GM19043 (cell line): ENCODE measurements around the gene FOXD4L6.
"Not testable (repeated sequence)": the region's sequence is repeated elsewhere in the genome, so short reads cannot be mapped to it uniquely, and the experiment has no call there.

Source experiments
- ATAC-seq: cut with Tn5 transposase; IDR thresholded peaks from one replicate; pipeline ENCODE4 v1.9.1; 2021; ENCODE audit warnings: low read depth; ENCODE audit not compliant: unreplicated experiment

Gene FOXD4L6

DNA sequence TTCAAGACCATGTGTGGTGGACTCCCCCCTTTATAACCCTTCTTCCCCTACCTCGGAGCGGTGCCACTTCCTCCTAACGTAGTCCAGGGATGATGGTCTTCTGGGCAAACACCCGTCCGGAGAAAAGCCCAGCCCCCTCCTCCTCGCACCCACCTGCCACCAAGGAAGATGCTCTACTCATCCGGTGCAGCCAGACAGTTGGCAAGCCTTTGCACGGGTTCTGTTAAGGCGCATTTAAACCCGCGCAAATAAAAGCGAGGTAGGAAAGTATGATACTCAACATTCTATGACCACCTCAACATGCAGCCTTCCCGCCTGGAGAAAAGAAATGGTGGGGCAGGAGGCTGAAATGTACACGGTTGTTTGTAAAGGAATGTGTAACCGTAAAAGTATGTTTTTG is at the start of gene FOXD4L6:
Gene FOXD4L6 (minus strand): TSS at position 101 of the 400 bp plus-strand sequence. CDS start 298 bp downstream, outside the sequence.
- not testable (repeated sequence) for ATAC-seq

DNA sequence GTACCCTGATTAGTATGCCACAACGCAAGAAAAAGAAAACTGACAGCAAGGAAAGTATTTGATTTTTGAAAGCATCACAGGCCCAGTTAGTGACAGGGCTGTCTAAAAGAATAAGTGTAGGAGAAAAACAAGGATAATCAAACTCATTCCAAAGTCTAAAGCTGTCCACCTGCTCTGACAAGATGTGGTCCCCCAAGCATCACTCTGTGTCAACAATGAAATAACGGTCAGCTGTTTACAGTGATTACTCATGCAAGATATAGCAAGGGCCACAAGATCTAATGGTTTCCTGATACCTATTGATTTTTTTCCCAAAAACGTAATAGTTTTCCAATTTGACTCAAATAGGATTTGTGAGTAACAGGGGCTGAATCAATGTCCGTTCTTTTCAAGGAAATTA is 46.5 kb upstream of the FOXD4L6 start:
- not testable (repeated sequence) for ATAC-seq

DNA sequence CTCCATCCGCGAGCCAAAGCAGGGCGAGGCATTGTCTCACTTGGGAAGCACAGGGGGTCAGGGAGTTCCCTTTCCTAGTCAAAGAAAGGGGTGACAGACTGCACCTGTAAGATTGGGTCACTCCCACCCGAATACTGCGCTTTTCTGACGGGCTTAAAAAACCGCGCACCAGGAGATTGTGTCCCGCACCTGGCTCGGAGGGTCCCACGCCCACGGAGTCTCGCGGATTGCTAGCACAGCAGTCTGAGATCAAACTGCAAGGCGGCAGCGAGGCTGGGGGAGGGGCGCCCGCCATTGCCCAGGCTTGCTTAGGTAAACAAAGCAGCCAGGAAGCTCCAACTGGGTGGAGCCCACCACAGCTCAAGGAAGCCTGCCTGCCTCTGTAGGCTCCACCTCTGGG is 21.6 kb upstream of the FOXD4L6 start:
- ATAC-seq, result not testable (repeated sequence)

DNA sequence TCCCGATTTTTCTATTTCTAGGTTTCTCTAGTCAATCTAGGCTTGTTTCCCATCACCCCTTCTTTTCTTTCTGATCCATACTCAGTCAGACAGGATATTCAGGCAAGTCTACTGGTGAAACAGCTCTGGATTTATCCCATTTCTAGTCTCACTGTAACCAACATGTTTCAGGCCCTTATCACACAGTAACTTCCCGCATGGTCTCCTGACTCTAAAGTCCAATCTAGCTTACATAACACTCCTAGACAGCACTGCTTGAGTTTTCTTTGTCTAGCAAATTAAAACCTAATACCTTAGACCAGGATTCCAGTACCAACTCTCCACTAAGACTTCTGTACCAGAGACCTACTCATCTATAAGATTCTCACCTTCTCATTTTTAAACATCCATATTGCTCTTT is 13.4 kb upstream of the FOXD4L6 start:
- not testable (repeated sequence) for ATAC-seq

DNA sequence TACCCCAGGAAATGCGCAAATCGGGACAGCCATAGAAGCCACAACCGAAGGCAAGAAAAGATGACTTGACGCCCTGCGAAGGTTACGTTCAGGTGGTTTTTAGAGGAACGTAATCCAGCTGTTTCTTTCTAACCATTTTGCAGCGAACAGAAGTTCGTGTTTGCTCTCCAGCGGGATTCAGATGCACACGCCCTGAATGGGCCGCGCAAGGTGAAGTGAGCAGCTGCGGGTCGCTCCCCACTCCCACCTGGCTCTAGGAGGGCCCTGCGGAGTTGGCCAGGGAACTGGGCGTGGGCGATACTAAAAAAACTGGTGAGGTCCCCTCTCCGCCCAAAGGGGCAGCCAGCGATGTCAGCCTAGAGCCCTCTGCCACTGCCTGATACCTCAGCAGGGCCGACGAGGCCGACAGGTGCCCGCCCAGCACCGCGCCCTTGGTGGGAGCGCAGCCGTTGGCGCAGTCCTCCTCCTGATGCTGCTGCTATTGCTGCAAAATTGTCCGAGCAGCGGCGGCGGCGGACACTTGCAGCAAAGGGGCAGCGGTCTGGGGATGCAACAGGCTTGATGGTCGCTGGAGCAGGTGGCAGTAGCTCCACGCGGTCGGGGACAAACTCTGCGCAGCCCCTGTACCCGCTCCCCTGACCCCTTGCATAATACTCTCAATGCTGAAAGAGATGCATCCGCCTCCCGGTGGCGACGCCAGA is 1.6 kb downstream of the FOXD4L6 start:
- ATAC-seq, result not testable (repeated sequence)

DNA sequence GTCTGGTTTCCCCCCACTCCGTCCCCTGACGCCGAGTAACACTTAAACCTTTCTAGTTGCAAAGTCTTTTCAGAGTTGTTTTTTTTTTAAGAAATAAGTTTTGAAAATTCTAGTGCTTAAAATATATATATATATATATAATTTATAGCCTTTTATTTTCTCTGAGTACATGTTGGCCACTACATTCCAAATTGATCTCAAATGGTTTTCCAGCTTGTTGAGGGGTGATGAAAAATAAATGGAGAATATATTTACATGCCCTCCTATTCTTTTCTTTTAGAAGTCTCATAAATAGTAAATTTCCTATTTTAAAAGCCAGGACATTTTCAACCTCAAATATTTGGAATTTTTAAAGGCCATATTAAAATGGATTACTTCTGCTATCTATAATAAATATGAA is 2.5 kb downstream of the FOXD4L6 start:
- ATAC-seq, result not testable (repeated sequence)

DNA sequence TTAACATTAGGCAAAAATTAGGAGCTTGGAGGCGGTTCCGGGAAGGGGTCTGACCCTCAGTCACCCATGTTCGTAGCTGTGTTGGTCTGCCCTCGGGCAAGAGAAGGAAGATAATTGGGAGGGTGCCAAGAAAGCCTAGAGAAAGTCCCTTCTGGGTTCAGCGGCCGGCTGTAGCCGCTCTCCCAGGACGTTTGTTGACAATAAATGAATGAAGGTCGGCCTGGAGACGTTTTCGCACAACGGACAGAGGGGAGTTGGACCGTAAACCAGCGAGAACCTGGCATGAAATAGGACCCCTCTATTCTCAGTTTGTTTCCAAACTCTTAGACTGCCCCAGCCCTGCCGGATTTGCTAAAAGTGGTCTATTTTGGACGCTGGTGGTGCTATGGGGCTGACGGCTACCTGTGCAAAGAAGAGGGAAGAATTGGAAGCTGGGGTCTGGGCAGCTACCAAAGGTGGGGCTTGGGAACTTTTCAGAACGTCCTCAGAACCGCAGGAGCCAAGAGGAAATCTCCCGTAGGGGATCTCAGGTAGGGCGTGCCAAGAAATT is 3.3 kb downstream of the FOXD4L6 start:
- not testable (repeated sequence) for ATAC-seq

DNA sequence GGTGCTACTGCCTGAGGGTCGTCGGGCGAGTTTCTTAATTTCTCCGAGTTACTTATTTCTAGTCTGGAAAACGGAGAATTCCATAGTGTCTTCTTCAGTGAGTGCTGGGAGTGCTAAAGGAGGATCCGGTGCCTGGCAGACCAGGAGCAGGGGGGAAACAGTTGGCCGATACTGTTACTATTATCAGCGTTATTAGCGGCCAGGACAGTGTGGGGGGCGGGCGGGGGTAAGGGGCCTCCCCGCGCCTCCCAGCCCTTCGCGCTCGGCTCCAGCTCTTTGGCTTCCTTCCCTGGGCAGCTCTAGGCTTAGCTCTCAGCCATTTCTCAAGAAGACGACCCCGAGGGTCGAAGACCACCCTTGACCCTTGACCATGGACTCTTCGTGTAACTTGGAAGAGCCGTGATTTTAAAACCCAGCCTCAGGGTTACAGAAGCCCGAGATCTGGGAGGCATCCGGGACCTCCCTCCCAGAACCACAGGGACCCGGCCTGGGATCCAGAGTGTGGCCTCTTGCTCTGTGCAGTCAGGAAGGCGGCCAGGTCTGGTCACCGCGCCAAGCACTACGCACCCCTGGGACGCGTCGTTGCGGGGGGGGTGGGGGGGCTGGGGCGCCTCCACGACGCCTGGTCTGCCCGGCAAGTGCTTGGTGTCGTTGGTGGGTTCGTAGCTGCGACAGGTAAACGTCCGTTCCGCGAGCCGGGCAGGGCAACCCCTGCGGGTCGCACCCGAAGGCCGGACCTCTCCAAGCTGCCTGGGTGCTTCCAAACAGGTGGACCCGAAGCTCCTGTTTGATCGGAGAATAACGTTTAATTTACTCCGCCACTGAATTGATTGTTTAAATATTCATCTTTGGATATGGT is 4.0 kb downstream of the FOXD4L6 start:
- ATAC-seq, result not testable (repeated sequence)

DNA sequence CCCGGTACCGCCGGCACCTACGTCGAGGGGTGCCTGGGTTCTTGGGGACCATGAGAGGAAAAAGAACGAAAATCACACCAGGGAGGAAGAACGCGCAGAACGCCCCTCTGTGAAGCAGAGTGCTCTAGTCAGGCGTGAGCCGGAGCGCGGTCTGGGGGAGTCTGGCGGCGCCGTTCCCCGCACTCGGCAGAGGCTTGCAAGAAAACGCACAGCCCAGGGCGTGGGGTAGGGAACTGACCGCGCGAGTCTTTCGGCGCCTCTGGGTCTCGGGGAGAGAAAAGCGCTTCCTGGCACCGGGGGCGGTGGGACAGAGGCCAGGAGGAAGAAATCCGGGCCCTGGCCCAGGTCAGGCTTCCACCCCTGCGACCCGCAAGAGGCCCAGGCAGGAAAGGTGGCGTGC is 4.7 kb downstream of the FOXD4L6 start:
- ATAC-seq, result not testable (repeated sequence)

DNA sequence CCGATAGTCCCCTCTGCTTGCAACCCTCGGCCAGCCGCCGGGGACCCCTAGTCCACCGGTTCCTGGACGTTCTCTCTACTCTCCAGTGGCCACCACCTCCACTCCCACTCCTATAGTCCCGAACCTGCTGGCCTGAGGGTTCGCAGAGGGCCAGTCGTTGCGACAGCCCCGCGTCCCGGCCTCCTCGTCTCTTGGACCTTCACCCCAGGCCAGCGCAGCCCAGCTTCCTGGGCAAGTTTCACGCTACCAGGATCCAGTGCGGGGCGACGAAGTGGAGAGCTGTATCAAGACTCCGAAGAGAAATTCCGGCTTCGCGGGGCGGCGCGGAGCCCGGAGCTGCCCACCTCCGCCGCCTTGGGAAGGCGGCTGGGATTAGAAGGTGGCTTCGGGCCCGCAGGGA is 5.1 kb downstream of the FOXD4L6 start:
- not testable (repeated sequence) for ATAC-seq

DNA sequence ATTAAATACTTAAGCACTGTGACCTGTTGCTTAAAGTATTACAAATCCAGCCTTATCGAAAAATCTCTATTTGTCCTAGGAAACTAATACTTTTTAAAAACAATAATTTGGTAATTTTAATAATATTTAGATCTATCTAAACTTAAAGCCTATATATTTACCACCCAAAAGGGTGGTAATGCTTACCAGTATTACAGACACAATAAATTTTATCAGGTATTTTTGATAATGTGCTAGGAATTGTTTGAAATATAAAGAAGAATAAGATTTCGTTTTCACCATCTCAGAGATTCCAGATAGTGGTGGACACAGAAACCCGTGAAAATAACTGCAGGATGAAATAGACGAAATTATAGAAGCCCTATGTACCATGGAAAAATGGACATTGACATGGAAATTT is 7.8 kb downstream of the FOXD4L6 start:
- ATAC-seq, result not testable (repeated sequence)

DNA sequence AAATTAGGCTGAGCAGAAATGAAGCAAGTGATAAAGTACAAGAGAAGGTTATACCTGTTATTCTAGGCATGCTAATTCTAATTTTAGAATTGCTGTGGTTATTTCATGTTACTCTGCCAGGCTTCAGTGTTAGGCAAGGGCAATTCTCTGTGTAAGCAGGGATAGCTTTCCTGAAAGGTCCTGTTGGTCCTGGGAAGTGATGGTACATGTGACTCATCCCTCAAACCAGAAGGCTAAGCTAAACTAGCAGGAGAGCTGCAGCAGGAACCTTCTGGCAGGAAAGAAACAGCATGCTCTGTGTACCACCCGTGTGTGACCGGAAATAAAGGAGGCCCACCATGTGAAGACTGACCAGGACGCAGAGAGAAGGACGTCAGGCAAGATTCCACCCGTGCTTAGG is 8.8 kb downstream of the FOXD4L6 start:
- ATAC-seq, result not testable (repeated sequence)

DNA sequence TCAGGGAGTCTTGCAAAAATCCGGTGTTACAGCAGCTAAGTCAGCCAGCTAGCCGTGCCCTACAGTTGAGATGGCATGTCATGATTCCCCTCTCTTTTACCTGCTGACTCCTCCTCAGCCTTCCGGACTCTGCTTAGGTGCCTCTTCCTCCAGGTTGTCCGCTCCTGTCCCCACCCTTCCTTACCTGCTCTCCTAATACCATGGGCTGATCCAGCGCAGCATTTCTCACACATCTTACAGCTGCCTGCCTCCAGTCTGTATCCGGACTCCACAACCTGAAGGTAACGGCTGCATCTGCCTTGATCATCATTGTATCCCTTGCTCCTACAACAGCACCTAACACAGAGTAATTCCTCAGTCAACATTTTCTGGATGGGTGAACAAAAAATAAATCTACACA is 9.2 kb downstream of the FOXD4L6 start:
- not testable (repeated sequence) for ATAC-seq

DNA sequence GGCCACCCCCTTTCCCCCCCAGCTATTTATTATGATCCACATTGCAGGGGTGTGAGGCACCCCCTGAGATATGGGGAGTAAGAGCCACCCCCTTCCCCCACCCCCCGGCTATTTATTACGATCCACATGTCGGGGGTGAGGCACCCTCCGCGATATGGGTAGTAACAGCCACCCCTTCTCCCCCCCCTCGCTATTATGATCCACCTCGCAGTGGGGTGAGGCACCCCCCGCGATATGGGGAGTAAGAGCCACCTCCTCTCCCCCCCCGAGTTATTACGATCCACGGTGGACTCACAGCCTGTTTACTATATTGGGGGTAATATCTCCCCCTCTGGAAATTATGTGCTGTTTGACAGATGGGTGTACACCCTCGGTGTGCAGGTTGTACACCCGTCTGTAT is 15.1 kb downstream of the FOXD4L6 start:
- not testable (repeated sequence) for ATAC-seq

DNA sequence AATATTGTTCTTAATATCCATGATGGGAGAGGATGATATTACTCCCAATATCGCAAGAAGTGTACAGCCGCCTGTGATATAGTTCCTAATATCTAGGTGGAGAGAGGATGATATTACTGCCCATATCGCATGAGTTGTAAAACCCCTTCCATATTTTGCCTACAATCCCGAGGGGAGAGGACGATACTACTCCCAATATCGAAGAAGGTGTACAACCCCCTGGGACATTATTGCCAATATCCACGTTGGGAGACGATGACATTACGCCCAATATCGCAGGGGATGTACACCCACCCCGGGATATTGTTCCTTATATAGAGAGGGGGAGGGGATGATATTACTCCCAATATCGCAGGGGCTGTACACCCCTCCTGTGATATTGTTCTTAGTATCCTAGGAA is 17.1 kb downstream of the FOXD4L6 start:
- ATAC-seq, result not testable (repeated sequence)

DNA sequence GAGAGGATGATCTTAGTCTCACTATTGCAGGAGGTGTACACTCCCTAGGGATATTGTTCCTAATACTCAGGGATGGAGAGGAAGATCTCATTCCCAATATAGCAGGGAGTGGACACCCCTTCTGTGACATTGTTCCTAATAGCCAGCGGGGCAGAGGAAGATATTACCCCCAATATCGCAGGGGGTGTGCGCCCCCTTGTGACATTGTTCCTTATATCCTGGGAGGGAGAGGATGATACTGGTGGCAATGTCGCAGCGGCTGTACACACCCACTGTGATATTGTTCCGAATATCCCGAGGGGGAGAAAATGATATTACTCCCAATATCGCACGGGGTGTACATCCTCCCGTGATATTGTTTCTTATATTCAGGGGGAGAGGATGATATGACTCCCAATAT is 17.6 kb downstream of the FOXD4L6 start:
- ATAC-seq, result not testable (repeated sequence)

DNA sequence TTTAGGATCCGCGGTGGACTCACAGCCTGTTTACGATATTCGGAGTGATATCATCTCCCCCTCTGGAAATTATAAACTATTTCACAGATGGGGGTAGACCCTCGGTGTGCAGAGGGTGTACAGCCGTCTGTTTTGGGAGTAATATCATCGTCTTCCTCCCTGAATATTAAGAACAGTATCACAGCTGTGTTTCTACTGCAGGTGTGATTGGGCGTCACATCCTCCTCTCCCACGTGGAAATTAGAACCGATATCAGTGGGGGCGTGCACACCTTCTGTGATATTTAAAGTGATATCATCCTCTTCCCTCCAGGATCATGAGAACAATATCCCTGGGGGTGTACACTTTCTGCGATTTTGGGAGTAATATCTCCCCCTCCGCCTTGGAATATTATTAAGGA is 19.2 kb downstream of the FOXD4L6 start:
- not testable (repeated sequence) for ATAC-seq

DNA sequence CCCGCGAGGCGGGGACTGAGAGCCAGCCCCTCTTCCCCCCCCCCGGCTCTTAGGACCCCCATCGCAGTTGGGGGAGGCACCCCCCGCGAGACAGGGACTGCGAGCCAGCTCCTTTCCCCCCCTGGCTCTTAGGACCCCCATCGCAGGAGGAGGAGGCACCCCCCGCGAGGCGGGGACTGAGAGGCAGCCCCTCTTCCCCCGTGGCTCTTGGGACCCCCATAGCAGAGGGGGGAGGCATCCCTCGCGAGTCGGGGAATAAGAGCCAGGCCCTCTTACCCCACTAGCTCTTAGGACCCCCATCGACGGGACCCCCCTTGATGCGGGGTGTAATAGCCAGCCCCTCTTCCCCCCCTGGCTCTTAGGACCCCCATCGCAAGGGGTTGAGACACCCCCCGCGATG is 19.7 kb downstream of the FOXD4L6 start:
- not testable (repeated sequence) for ATAC-seq

DNA sequence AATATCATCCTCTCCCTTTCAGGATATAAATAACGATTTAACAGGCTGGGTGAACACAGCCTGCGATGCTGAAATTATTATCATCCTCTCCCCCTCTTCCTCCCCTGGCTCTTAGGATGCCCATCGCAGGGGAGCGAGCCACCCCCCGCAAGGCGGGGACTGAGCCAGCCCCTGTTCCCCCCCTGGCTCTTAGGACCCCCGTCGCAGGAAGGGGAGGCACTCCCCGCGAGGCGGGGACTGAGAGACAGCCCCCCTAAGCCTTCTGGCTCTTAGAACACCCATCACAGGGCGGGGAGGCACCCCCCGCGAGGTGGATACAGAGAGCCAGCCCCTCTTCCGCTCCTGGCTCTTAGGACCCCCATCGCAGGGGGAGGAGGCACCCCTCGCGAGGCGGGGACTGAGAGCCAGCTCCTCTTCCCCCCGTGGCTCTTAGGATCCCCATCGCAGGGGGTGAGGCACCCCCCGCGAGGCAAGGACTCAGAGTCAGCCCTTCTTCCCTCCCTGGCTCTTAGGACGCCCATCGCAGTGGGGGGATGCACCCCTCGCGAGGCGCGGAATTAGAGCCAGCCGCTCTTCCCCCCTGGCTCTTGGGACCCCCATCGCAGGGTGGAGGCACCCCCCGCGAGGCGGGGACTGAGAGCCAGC is 21.9 kb downstream of the FOXD4L6 start:
- not testable (repeated sequence) for ATAC-seq

DNA sequence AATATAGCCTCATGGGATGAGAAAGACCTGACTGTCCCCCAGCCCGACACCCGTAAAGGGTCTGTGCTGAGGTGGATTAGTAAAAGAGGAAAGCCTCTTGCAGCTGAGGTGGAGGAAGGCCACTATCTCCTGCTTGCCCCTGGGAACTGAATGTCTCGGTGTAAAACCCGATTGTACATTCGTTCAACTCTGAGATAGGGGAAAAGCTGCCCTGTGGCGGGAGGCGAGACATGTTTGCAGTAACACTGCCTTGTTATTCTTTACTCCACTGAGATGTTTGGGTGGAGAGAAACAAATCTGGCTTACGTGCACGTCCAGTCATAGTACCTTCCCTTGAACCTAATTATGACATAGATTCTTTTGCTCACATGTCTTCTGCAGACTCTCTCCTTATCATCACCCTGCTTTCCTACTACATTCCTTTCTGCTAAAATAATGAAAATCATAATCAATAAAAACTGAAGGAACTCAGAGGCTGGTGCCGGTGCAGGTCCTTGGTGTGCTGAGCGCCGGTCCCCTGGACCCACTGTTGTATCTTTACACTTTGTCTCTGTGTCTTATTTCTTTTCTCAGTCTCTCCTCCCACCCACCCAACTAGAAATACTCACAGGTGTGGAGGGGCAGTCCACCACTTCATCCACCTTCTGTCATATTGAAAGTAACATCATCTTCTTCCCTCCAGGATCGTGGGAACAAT is 22.8 kb downstream of the FOXD4L6 start:
- not testable (repeated sequence) for ATAC-seq
